Endodermal cell (in vitro differentiated cells): ENCODE data around the gene PIGQ. TPM values are rescaled to one million over a fixed set of nuclear protein-coding genes. Genes with fewer than 3 reads are reported as not detected.

Source experiments
- DNase-seq: peaks from one replicate; pipeline ENCODE4 v3.0.0-alpha.2; 2017
- H3K27ac ChIP-seq: 2 replicates; pipeline ENCODE4 v1.5.1; 2013; ENCODE audit warnings: mild to moderate bottlenecking, low read depth, low read length, moderate library complexity
- H3K27me3 ChIP-seq: 2 replicates; pipeline ENCODE4 v1.6.1; 2013; ENCODE audit warnings: mild to moderate bottlenecking, low read length, moderate library complexity; ENCODE audit not compliant: insufficient read depth, control insufficient read depth, poor library complexity, severe bottlenecking
- H3K36me3 ChIP-seq: 2 replicates; pipeline ENCODE4 v1.7.0; 2013; ENCODE audit warnings: mild to moderate bottlenecking, low read length, moderate library complexity; ENCODE audit not compliant: control insufficient read depth, insufficient read depth
- H3K4me1 ChIP-seq: one replicate; pipeline ENCODE4 v1.7.0; 2013; ENCODE audit warnings: low read length; ENCODE audit not compliant: control insufficient read depth, insufficient read depth
- H3K4me3 ChIP-seq: 2 replicates; pipeline ENCODE4 v1.5.1; 2013; ENCODE audit warnings: mild to moderate bottlenecking, low read length, moderate library complexity
- H3K9ac ChIP-seq: 2 replicates; pipeline ENCODE4 v1.6.1; 2013; ENCODE audit warnings: mild to moderate bottlenecking, low read length, moderate library complexity; ENCODE audit not compliant: poor library complexity, severe bottlenecking; ENCODE audit errors: extremely low read depth
- H3K9me3 ChIP-seq: 2 replicates; pipeline ENCODE4 v1.6.1; 2013; ENCODE audit warnings: mild to moderate bottlenecking, low read length, moderate library complexity; ENCODE audit not compliant: control insufficient read depth
- H3K27ac Mint-ChIP-seq: 2 replicates; pipeline ENCODE4 v1.8.0; 2020; ENCODE audit warnings: mixed read lengths
- H3K27me3 Mint-ChIP-seq: 2 replicates; pipeline ENCODE4 v1.8.0; 2021; ENCODE audit warnings: mild to moderate bottlenecking, mixed read lengths; ENCODE audit not compliant: insufficient read depth
- H3K36me3 Mint-ChIP-seq: 2 replicates; pipeline ENCODE4 v1.8.0; 2020; ENCODE audit warnings: low read depth, mixed read lengths
- H3K4me1 Mint-ChIP-seq: 2 replicates; pipeline ENCODE4 v1.8.0; 2020; ENCODE audit warnings: mixed read lengths
- H3K4me3 Mint-ChIP-seq: 2 replicates; pipeline ENCODE4 v1.8.0; 2020; ENCODE audit warnings: mild to moderate bottlenecking, moderate library complexity, mixed read lengths
- H3K9me3 Mint-ChIP-seq: 2 replicates; pipeline ENCODE4 v1.8.0; 2020; ENCODE audit warnings: mild to moderate bottlenecking, mixed read lengths
- CTCF ChIP-seq: fragments of 200-600 bp; sonication (generic); conservative IDR thresholded peaks from 2 replicates; pipeline ENCODE4 v1.5.0; 2021; ENCODE audit warnings: antibody characterized with exemption, mild to moderate bottlenecking
- WGBS, 2 experiments: methylation state at CpG; one replicate each; pipeline versions ENCODE4 v1.1.5 to v1.1.7; 2013; ENCODE audit warnings: missing lambda C conversion rate in 2 of 2, mixed read lengths in 1 of 2; ENCODE audit not compliant: insufficient coverage in 1 of 2, insufficient read length in 1 of 2; 5-methylcytosine and 5-hydroxymethylcytosine counted together
- total RNA-seq, 2 donors: library from RNA; stranded (reverse); fragmentation: NEBNext Ultra II Directional in 1 of 2; extraction: Animal tissue kit (Norgen Biotek cat#: 25700) in 1 of 2; gene quantifications; 2 replicates in 1 of 2; 3 replicates in 1 of 2; pipeline ENCODE4 v1.2.1, GENCODE V29; 2021

Gene PIGQ
- total RNA-seq, 2 donors from 2014 or later = 128 to 129 TPM

DNA sequence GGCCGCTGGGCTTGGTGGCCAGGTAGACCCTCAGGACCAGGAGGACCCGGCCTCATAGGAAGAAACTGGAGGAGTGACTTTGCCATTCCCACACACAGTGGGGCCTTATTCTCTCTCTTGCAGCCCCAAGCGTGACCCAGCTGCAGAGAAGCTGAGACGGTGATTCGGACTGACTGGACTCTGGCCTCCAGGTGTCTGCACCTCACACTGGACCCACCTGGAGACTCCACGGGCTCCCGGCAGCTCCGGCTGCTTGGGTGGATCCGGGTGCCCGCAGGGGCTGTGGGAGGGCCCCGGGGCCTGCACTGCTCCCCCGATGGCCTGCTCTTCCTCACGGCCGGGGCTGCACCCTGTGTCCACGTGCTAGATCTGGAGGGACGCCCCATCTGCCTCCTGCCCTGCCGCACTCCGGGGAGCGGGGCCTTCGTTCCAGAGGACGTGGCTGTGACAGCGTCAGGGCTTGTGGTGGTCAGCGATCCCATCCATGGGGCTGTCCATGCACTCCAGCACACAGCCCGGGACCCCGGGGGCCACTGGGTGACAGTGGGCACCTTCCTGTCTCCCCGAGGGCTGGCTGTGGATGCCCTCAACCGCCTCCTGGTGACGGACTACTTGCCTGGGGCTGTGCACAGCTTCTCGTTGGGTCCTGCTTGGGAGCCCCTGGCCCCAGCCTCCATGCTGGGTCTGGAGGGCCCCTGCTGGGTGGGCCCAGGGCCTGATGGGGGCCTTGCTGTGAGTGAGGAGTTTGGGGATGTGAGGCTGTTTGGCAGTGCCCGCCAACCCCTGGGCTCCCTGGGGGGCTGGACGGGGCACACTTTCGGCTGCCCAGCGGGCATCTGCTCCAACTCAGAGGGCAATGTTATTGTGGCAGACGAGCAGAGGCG lies 2.2 kb upstream of the PIGQ start:
- no peak overlapping the region for H3K4me3 Mint-ChIP-seq
- TF ChIP-seq CTCF = no peak
- Histone ChIP-seq H3K27ac (no peak overlapping the region), H3K36me3 (peaks cover 4% of the 10 kb centered on the region), H3K9ac (no peak overlapping the region), H3K9me3 (no peaks in the 10 kb centered on the region), H3K4me1 (peaks cover 7% of the 10 kb centered on the region), H3K4me3 (no peak overlapping the region), H3K27me3 (peaks cover 1% of the 10 kb centered on the region)
- H3K36me3 Mint-ChIP-seq = peaks cover 6% of the 10 kb centered on the region
- H3K9me3 Mint-ChIP-seq = no peaks in the 10 kb centered on the region
- peaks cover 21% of the 10 kb centered on the region for H3K4me1 Mint-ChIP-seq
- DNase-seq = no peak
- WGBS, 2 experiments = 94 to 97% methylated on average over 22 to 35 of the region's 35 CpGs
- no peak overlapping the region for H3K27ac Mint-ChIP-seq
- H3K27me3 Mint-ChIP-seq = peaks cover under 1% of the 10 kb centered on the region

- peaks cover 21% of the 10 kb centered on the region for H3K4me1 Mint-ChIP-seq
- TF ChIP-seq CTCF = no peak
Observed at GRCh38 chr16:568401-569258, 1.1 kb upstream of the PIGQ start.

GRCh38 chr16:572865-573650 lies 3.3 kb downstream of the PIGQ start:
- no peaks in the 10 kb centered on the region for H3K27me3 ChIP-seq
- Mint-ChIP-seq H3K9me3 (no peaks in the 10 kb centered on the region), H3K4me1 (peaks cover 13% of the 10 kb centered on the region), H3K36me3 (peaks cover 10% of the 10 kb centered on the region), H3K27me3 (no peaks in the 10 kb centered on the region), H3K4me3 (no peak overlapping the region), H3K27ac (no peak overlapping the region)
- H3K4me3 ChIP-seq = no peak overlapping the region
- no peak overlapping the region for H3K27ac ChIP-seq
- H3K9me3 ChIP-seq = no peaks in the 10 kb centered on the region
- H3K9ac ChIP-seq = no peak overlapping the region
- TF ChIP-seq CTCF = no peak
- 87 to 88% methylated on average over 16 to 27 of the region's 27 CpGs for WGBS, 2 experiments
- DNase-seq = no peak
- H3K36me3 ChIP-seq = peaks cover 4% of the 10 kb centered on the region
- H3K4me1 ChIP-seq = no peaks in the 10 kb centered on the region

More at GRCh38 chr16:568401-569258, 1.1 kb upstream of the PIGQ start:
- Histone ChIP-seq H3K27me3 (no peaks in the 10 kb centered on the region), H3K36me3 (peaks cover 4% of the 10 kb centered on the region), H3K9me3 (no peaks in the 10 kb centered on the region), H3K9ac (peak overlapping the region; percentile 25), H3K4me1 (peaks cover 7% of the 10 kb centered on the region), H3K27ac (no peak overlapping the region), H3K4me3 (peak overlapping the region; percentile 72)
- Mint-ChIP-seq H3K27ac (peak overlapping the region; percentile 86), H3K4me3 (peak overlapping the region; percentile 80), H3K36me3 (peaks cover 6% of the 10 kb centered on the region), H3K27me3 (no peaks in the 10 kb centered on the region), H3K9me3 (no peaks in the 10 kb centered on the region)
- WGBS, 2 experiments = 87 to 89% methylated on average over 11 of the region's 11 CpGs
- no peak for DNase-seq
